Measurements from ENCODE around the gene XK.

- no peak for TF ChIP-seq CTCF (IDR thresholded peaks at IDR 0.05)
- TF ChIP-seq POLR2A (IDR thresholded peaks at IDR 0.05): no peak
Observed at GRCh38 chrX:37752281-37752680, 66.7 kb downstream of the XK start.

Measured in right lobe of liver (tissue), 4 donors.